ENCODE measurements around the gene GNG13.

The GNG13 gene

DNA sequence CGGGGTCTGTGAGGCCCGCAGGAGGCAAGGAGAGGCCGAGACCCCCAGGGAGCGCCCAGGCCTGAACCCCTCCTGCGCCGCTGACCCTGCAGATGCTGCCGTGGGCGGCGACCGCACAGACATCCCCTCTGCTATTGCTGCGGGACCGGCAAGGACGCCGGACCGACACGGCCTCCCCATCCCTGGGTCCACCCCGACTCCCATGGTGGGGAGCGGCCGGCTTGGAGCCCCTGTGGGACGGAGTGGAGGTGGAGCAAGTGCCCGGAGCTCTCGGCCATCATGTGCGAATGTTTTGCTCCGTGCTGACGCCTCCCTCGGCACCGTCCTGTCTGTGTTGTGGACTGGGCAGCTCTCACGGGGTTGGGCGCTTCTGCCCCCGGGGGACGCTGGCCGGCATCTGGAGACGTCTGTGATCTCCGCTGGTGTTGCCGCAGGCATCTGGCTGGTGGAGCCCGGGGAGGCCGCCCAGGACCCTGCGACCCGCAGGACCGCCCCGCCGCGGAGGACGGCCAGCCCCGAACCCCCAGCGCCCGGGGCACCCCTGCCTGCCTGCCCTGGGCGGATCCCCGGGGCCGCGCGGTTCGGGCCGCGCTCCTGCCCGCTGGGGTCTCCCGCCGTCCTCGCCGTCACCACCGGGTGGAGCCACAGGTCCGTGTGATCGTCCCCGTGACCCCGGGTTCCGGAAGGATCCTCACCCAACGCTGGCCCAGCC lies 12.8 kb upstream of the GNG13 start:
- DNase-seq (ENCODE audit: low read depth in 2 of 2) = peak in 1 of 2 experiments; percentile 56

DNA sequence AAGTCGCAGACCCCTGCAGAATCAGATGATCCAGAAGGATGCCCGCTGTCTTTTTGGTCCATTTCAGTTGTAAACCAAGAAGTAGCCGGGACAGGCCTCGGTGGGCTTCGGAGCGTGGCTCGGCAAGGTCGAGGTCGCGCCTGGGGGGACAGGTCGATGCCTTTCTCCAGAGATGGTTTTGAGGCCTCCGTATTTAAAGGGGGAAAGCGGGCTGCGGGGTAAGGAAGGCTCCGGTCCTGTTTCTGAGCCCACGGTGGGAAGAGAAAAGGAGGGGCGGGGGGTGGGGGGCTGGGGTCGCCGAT lies 7.5 kb upstream of the GNG13 start:
- DNase-seq (ENCODE audit: low read depth in 2 of 2) = no peak

DNA sequence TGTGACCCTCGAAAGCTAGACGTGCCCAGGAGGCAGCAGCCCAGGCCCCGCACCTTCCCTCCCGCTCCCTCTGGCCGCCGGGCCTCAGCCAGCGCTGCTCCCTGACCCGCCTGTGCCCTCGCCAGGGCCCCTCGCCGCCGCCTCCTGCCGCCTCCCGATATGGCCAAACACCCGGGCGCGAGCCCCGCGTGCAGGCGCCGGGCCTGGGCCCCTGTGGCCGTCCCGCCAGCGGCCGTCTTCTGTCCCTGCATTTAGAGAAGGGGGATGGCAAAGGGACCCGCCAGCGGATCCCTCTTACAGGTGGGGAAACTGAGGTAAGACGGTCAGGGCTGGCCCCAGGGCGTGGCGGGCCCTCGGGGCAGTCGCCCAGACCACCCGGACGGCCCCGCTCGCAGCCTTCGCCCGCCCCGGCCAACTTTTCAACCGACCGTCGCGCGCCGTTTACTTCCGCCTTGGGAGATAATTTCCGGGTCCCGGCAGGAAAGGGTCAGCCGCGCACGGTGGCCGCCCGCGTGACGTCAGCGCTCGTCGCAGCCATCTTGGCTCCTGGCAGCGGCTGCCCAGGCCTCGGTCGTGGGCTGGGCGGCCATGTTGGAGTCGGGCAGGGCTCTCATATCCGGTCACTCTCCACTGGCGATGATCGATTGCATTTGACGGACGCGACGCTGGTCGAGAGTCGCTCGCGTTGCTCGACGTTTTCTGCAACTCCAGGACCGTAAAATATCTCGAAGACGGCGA lies 7.0 kb upstream of the GNG13 start:
- DNase-seq (ENCODE audit: low read depth in 2 of 2) = peak; percentile 71 to 83

DNA sequence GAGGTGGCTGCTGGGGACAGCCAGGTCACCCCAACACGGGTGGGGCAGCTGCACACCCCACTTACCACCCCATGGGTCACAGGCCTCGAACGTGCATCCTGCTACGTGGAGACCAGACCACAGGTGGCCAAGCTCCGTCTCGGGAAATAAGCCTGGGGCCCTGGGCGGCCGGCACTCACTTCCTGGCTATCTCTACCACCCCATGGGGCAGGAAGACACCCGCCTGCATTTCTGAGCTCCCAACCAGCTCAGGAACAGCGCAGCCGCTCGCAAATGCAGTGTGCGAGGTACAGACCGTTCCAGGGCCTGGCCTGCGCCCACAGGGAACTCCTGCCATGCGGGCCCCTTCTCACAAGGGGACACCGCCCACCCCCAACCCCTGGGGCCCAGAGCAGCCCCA lies 4.9 kb upstream of the GNG13 start:
- DNase-seq (ENCODE audit: low read depth in 2 of 2) = no peak

DNA sequence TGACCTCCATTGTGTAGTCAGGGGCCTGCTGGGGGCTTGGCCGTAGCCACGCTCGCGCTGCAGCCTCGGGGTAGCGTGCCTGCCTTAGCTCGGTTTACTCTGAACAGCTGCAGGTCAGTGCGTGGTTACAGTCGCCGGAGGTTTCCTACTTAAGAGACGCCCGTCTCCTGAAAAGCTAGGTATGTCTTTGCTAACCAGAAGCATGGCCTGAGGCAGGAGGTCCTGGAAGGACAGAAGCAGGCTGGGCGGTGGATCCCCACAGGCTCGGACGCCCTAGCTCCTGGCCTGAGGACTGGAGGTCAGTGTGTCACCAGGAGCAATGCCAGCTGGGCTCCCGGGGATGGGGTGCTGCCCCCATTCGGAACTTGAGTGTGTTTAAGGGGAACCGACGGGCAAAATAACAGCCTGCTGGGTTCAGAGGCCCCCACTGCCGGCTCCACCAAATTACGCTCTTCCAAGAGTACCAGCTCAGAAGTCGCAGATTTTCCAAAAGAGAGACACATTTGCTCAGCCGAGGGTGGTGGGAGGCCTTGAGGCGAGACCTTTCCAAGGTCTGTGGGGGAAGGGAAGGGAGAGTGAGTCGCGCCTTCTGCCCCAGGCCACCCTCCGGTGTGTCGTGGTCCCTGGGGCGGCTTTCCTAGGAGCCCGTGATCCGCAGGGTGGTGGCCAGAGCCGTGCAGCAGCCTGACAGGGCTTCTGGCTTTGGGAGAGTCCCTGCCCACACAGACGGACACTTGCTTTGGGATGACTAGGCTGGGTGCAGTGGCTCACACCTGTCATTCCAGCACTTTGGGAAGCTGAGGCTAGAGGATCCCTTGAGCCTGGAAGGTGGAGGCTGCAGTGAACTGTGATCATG lies 3.9 kb upstream of the GNG13 start:
- DNase-seq (ENCODE audit: low read depth in 2 of 2) = no peak

DNA sequence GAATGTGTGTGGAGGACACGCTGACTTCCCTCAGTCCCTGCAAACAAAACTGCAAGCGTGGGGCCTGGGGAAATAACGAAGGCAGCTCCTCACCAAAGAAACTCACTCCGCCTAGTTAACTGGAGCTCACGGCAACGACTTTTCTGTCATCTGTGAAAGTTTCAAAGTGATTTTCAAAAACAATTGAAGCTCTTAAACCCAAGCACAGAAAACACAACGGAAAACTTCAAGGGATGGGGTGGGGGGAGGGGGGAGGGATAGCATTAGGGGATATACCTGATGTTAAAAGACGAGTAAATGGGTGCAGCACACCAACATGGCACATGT lies 3.2 kb upstream of the GNG13 start:
- DNase-seq (ENCODE audit: low read depth in 2 of 2) = no peak

DNA sequence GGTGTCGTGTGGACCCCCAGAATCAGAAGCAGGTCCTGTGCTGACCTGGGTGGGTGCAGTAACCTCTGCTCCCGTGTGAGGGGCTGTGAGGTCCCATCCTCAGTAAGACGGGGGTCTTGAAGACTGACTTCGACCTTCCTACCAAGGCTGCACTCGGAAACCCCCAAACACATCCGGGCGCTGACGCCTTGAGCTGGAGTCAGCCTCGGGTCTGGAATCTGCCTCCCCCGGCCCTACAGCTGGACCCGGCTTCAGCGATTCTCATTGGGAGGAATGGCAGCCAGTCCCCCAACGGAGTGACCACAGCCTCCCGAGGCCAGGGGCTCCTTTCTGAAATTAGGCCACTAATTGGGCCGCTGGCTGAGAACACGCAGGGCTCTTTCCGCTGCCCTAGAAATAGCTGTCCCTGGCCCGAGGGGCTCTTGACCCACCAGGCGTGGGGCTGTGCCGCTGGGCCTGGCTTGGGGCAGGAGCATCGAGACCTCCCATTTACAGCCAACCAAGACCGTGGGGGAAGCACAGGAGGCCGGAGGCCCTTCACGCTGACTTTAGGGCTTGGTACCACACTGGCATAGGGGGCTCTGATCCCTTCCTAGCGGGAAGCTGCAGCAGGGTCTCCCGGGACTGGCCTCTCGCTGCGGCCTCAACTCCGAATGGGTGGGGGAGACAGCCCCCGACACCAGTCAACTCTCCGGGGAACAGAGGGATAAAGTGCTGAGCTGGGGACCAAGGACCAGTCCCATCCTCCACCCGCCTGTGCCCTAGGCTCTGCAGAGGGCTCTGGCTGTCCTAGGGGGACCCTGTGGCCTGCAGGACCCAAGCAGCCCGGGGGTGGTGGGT lies 2.6 kb upstream of the GNG13 start:
- DNase-seq (ENCODE audit: low read depth in 2 of 2) = no peak

DNA sequence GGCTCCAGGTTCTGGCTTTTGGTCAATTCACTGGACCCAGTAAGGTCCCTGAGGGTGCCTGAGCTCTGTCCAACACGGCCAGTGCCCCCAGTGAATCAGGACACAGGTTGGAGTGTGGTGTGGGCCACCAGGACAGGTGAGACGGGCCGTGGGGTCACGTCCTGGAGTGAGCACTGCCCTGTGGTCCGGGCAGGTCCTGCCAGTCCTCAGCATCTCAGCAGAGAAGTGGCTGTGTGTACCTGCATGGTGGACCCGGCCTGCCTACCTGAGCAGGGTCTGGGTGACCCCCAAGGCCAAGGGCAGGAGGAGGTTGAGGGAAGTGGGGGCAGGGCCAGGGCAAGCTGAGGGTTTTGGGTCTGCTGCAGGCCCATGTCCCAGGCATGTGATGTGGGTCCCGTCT lies 1.9 kb upstream of the GNG13 start:
- DNase-seq (ENCODE audit: low read depth in 2 of 2) = no peak

DNA sequence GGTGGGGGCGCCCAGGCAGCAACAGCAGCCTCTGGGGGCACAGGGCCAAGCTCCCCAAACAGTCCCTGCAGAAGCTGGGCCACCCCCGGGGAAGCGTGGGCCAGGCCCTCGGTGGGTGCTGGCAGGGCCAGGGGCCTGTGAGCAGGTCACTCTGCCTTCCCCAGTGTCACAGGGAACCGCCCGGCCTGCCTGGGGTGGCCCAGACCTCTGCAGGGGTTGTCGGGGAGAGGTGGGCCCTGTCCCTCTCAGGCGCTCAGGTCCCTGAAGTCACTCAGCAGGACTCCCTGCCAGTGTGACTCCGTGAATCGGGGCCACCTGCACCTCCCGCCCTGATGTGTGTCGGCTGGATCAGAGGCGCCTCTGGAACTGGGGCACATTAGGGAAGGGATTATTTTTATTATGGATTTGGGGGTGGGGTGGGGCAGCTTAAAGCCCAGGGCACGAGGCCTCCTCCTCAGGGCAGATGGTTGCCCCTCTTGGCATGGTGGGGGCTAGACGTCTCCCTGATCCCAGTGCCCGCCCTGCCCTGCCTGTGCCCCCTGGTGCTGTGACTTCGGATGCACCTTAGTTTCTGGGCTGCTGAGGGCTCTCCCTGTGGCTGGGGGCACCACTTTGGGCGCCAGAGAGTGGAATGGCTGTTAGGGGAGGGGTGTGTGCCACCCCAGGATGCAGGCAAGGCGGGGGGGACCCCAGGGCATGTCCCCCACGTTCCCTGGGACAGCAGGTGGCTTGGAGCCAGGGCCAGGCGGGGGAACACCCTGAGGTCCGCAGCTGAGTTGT lies 1.2 kb upstream of the GNG13 start:
- no peak for DNase-seq (ENCODE audit: low read depth in 2 of 2)

DNA sequence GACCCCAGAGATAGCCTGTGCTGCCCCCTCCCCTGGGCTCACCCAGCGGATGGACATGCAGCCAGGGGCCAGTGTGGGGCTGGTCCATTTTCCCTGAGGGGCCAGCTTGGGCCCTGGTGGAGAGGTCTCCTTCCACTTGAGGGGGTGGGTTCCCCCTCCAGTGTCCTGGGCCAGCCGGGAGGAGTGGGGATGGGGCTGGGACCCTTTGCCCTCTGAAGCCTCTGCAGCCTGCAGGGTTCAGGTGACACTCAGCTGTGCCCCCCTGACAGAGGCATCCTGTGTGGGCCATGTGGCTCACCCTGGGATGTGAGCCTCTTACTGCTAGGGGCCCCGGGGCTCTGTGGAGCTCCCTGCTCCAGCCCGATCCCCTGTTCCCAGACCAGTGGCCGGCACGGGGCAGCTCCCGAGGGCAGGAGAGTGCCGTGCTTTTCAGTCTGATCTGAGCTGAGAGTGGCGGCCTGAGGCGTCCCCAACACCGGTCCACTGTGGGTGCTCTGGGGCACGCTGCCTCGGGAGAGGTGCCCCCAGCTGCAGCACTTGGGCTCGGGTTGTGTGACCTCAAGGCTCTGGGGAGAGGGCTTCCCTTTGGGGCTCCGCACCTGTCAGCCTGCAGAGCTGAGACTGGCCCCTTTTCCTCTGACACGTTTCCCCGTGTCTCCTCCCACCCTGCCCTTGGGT lies 439 bp upstream of the GNG13 start:
- no peak for DNase-seq (ENCODE audit: low read depth in 2 of 2)

DNA sequence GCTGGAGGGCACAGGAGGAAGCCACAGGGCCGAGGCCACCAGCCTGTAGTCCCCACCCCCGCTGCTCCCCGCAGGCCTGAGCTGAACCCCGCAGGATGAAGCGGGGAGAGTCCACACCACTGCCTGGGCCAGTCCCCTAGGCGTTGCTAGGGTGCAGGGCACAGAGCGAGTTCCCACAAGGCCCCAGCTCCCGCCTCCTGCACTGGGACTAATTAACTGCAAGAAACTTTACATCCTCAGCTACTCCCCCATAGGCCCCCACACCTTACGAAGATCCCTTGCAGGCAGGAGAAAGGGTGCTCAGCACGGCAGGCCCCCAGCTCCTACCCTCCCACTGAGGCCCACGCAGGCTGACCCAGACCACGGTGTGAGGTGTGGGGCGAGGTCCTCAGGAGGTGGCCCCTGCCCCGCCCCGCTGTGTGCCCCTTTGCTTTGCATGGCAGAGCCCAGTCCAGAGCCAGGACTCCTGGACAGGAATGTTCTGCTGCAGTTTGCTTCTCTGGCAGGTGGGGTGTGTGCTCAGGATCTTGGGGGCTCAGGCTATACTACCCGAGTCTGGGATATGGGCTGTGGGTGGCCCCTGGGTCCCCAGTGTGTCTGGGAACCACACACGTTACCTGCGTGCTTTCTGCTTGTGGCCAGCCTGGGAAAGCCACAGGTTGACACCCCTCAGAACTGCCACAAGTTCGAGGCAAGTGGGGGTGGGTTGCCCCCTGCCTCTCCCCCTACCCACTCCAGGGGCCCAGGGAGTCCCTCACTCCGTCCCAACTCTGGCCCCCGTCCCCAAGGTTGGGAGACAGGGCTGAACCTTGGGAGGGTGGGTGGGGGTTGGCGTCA lies 1.2 kb downstream of the GNG13 start:
- no peak for DNase-seq (ENCODE audit: low read depth in 2 of 2)

DNA sequence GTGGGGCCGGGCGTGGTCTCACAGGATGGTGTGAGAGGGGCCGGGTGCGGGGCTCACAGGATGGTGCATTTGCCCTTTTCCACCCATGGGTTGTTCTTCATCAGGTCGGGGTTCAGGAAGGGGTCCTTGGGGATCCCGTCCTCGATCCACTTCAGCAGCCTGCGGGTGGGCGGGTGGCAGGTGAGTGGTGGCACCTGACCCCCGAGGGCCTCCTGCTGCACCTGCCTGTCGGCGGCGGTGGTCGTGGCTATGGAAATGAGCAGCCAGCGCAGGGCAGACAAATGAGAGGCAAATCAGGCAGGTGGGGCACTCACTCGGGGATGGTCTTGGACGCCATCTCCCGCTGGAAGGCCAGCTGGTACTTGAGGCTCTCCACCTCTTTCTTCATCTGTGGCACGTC lies 1.9 kb downstream of the GNG13 start:
- DNase-seq (ENCODE audit: low read depth in 2 of 2) = no peak

DNA sequence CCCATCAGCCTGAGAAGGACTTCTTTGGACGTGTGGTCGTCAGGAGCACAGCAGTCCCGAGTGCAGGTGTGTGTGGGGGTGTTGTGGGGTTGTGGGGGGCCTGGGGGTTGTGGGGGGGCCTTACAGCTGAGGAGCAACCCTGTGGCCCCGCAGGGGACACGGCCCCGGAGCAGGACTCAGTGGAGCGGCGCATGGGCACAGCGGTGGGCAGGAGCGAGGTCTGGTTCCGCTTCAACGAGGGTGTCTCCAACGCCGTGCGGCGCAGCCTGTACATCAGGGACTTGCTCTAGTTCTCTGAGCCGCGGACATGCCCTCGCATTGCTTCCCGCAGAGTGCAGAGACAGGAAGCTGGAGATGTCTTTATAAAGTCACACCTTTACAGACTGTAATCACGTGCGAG lies 2.8 kb downstream of the GNG13 start:
- no peak for DNase-seq (ENCODE audit: low read depth in 2 of 2)

DNA sequence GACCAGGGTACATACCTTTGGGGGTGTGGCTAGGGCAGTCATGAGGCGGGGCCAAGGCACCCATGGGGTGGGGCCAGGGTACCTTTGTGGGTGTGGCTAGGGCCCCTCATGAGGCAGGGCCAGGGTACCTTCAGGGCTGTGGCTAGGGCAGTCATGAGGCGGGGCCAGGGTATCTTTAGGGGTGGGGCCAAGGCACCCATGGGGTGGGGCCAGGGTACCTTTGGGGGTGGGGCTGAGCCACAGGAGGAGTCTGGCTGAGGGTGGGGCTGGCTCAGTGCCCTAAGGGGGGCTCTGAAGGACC lies 3.5 kb downstream of the GNG13 start:
- peak in 1 of 2 experiments; percentile 31 for DNase-seq (ENCODE audit: low read depth in 2 of 2)

DNA sequence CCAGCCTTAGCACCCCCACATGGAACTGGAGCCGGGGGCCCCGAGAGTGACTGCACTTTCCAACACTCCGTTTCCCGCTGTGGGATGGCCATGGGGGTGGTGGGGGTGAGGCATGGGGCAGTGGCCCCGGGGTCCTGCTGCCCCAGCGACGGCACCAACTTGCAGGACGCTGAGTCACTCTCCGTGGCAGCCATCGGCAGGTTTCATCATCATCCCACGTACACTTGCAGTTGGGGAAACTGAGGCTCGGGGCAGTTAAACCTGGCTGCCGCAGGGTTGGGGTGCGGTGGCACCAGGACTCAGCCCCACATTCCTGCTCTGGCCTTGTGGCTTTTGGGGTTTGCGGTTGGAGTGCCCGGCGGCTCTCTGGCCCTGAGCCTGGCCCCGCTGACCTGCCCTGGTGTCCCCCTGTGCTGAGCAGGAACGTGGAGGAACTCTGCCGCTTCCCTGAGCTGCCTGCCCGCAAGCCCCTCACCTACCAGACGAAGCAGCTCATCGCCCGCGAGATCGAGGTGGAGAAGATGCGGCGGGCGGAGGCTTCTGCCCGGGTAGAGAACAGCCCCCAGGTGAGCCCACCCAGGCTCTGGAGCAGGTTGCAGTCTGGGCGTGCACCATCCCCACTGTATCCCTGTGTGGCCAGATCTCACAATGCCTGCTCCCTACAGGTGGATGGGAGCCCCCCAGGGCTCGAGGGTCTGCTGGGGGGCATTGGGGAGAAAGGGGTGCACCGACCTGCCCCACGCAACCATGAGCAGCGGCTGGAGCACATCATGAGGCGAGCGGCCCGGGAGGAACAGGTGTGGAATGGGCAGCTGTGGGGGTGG lies 4.0 kb downstream of the GNG13 start:
- DNase-seq (ENCODE audit: low read depth in 2 of 2) = no peak

DNA sequence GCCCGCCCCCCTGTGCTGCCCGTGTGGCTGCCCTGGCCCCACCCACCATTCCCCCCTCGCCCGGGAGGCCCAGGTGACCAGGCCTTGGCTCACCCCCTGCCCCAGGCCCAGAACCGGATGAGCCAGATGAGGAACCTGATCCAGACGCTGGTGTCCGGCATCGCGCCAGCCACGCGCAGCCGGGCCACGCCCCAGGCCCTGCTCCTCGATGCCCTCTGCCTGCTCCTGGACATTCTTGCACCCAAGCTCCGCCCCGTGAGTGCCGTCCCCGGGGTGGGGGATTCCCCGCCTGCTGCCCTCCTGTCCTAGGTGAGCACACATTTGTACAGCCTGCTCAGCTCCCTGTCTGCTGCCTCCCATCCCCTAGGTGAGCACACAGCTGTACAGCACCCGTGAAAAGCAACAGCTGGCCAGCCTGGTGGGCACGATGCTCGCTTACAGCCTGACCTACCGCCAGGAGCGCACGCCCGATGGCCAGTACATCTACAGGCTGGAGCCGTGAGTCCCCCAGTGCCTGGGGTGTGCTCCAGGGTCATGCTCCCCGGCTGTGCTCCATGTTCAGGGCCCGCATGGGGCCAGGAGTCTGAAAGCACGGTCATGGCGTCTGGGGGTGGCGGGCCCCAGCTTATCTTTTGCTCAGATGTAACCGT lies 4.8 kb downstream of the GNG13 start:
- DNase-seq (ENCODE audit: low read depth in 2 of 2) = no peak

DNA sequence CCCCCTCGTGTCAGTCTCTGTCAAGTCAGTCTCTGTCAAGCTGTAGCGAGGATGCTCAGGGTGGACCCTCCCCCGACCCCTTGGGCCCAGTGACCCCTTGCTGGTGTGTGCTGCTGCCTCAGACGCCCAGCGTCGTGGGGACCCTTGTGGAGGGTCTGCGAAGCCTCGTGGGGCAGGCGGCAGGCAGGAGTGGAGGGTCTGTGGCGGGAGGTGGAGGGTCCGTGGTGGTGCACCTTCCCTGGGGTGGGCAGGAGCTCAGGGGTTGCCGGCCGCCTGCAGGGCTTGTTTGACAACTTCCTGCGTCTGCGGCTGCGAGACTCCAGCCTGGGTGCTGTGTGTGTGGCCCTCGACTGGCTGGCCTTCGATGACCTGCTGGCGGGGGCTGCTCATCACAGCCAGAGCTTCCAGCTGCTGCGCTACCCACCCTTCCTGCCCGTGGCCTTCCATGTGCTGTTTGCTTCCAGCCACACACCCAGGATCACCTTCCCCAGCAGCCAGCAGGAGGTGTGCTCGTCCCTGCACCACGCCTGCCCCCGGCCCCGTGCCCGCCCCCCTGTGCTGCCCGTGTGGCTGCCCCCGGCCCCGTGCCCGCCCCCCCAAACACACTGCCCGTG lies 5.6 kb downstream of the GNG13 start:
- no peak for DNase-seq (ENCODE audit: low read depth in 2 of 2)
